HEK293 (cell line): ENCODE measurements around the gene UBE3B.

Experiments used
- KLF16 ChIP-seq: fragments of 450-650 bp; formaldehyde crosslinking; IDR thresholded peaks from 2 replicates; pipeline ENCODE4 v1.5.1; 2017; ENCODE audit warnings: missing biosample characterization, missing genetic modification characterization
- ZNF416 ChIP-seq: fragments of 450-650 bp; formaldehyde crosslinking; IDR thresholded peaks from 2 replicates; pipeline ENCODE4 v1.5.1; 2016; ENCODE audit warnings: missing biosample characterization, missing genetic modification characterization

DNA sequence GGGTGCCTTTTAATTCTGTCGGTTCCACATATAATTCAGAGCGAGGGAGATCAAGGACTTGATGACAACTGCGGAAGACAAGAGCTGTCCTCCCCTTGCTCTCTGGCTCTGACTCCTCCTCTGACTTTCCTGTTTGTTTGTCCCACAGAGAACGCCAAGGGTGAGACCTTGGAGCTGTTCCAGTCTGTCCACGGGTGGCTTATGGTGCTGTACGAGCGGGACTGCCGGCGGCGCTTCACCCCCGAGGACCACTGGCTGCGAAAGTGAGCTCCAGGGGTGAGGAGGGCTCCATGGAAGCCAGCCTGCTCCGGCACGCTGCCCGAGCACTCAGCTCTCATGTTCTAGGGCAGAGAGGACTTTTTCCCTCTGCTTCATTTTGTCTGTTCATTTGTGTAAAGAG is 32.8 kb downstream of the UBE3B start:
- TF ChIP-seq KLF16, result no peak
- no peak for TF ChIP-seq ZNF416 (tag by site-specific recombination)
